ENCODE measurements around the gene SAMD11. TPM values are rescaled to one million over a fixed set of nuclear protein-coding genes. Genes with fewer than 3 reads are reported as not detected.

The SAMD11 gene
- total RNA-seq, 1 experiment from 2014 or later: 0.54 TPM

- CTCF ChIA-PET: no interaction called here
- Mint-ChIP-seq H3K27ac (ENCODE audit: unreplicated experiment) (no peak overlapping the region), H3K36me3 (ENCODE audit: insufficient read depth, unreplicated experiment) (peaks cover 19% of the 10 kb centered on the region), H3K4me1 (ENCODE audit: low read depth, unreplicated experiment) (no peaks in the 10 kb centered on the region), H3K27me3 (ENCODE audit: unreplicated experiment) (no peaks in the 10 kb centered on the region), H3K4me3 (ENCODE audit: low read depth, unreplicated experiment) (no peak overlapping the region), H3K9me3 (ENCODE audit: low read depth, unreplicated experiment) (no peaks in the 10 kb centered on the region)
- BruUV-seq (replicated peaks): no TSS peak
- no peak for DNase-seq
- TF ChIP-seq CTCF (IDR thresholded peaks at IDR 0.05; ENCODE audit: unreplicated experiment): no peak
- intact Hi-C loops (cut with micrococcal nuclease; ENCODE audit: unreplicated experiment): no loop called here
These were observed 41.2 kb downstream of the SAMD11 start for GRCh38 chr1:964691-965525.

GRCh38 chr1:965526-966134 is 41.9 kb downstream of the SAMD11 start:
- no peaks in the 10 kb centered on the region for H3K9me3 Mint-ChIP-seq (ENCODE audit: low read depth, unreplicated experiment)

GRCh38 chr1:966135-966703 is 42.5 kb downstream of the SAMD11 start, which contains the start of gene PLEKHN1:
Gene PLEKHN1, plus strand, starts transcription at chr1:966482. Its CDS starts 50 bp downstream, at chr1:966532.
- BruUV-seq (replicated peaks): no TSS peak
- intact Hi-C loops (cut with micrococcal nuclease; ENCODE audit: unreplicated experiment): no loop called here
- CTCF ChIA-PET: interaction anchor here (0.5 to 1.1 kb wide), 2 partner anchors 10 to 103 kb away, joined by 6 read pairs; no protein-coding TSS in a partner anchor
- H3K4me3 Mint-ChIP-seq (ENCODE audit: low read depth, unreplicated experiment): peak within 1 kb of the TSS; percentile 69
- no peak within 1 kb of the TSS for H3K27ac Mint-ChIP-seq (ENCODE audit: unreplicated experiment)
- no peaks in the 10 kb centered on the region for H3K4me1 Mint-ChIP-seq (ENCODE audit: low read depth, unreplicated experiment)
- peak; percentile 72 for DNase-seq
- H3K9me3 Mint-ChIP-seq (ENCODE audit: low read depth, unreplicated experiment): no peaks in the 10 kb centered on the region
- H3K27me3 Mint-ChIP-seq (ENCODE audit: unreplicated experiment): no peaks in the 10 kb centered on the region
- H3K36me3 Mint-ChIP-seq (ENCODE audit: insufficient read depth, unreplicated experiment): peaks cover 14% of the 10 kb centered on the region
- no peak for TF ChIP-seq CTCF (IDR thresholded peaks at IDR 0.05; ENCODE audit: unreplicated experiment)

More at GRCh38 chr1:965526-966134, 41.9 kb downstream of the SAMD11 start:
- H3K36me3 Mint-ChIP-seq (ENCODE audit: insufficient read depth, unreplicated experiment): peaks cover 14% of the 10 kb centered on the region
- H3K4me3 Mint-ChIP-seq (ENCODE audit: low read depth, unreplicated experiment): peak overlapping the region; percentile 69
- H3K27me3 Mint-ChIP-seq (ENCODE audit: unreplicated experiment): no peaks in the 10 kb centered on the region
- no peaks in the 10 kb centered on the region for H3K4me1 Mint-ChIP-seq (ENCODE audit: low read depth, unreplicated experiment)
- no peak overlapping the region for H3K27ac Mint-ChIP-seq (ENCODE audit: unreplicated experiment)
- no peak for DNase-seq
- intact Hi-C loops (cut with micrococcal nuclease; ENCODE audit: unreplicated experiment): no loop called here
- no peak for TF ChIP-seq CTCF (IDR thresholded peaks at IDR 0.05; ENCODE audit: unreplicated experiment)
- no TSS peak for BruUV-seq (replicated peaks)
- CTCF ChIA-PET: no interaction called here

GRCh38 chr1:966704-967300 is 43.1 kb downstream of the SAMD11 start:
- no peaks in the 10 kb centered on the region for H3K27me3 Mint-ChIP-seq (ENCODE audit: unreplicated experiment)
- intact Hi-C loops (cut with micrococcal nuclease; ENCODE audit: unreplicated experiment): no loop called here
- no peak for TF ChIP-seq CTCF (IDR thresholded peaks at IDR 0.05; ENCODE audit: unreplicated experiment)
- CTCF ChIA-PET: interaction anchor here (0.5 to 1.1 kb wide), 2 partner anchors 9 to 102 kb away, joined by 6 read pairs; no protein-coding TSS in a partner anchor
- DNase-seq: peak; percentile 70
- TSS peak; percentile 88 for BruUV-seq (replicated peaks)
- no peaks in the 10 kb centered on the region for H3K4me1 Mint-ChIP-seq (ENCODE audit: low read depth, unreplicated experiment)
- H3K4me3 Mint-ChIP-seq (ENCODE audit: low read depth, unreplicated experiment): peak overlapping the region; percentile 69
- H3K36me3 Mint-ChIP-seq (ENCODE audit: insufficient read depth, unreplicated experiment): peaks cover 14% of the 10 kb centered on the region
- H3K27ac Mint-ChIP-seq (ENCODE audit: unreplicated experiment): no peak overlapping the region
- no peaks in the 10 kb centered on the region for H3K9me3 Mint-ChIP-seq (ENCODE audit: low read depth, unreplicated experiment)
